HUES64 (cell line): Measurements from ENCODE around the gene CLCF1.

ENCODE experiments used
- H3K27ac ChIP-seq: 2 replicates; pipeline ENCODE4 v1.7.0; 2013; ENCODE audit warnings: low read depth, low read length, inconsistent platforms
- H3K27me3 ChIP-seq: 2 replicates; pipeline ENCODE4 v1.6.1; 2013; ENCODE audit warnings: mild to moderate bottlenecking, low read length; ENCODE audit not compliant: insufficient read depth
- H3K36me3 ChIP-seq: 2 replicates; pipeline ENCODE4 v1.6.1; 2013; ENCODE audit warnings: mild to moderate bottlenecking, low read length; ENCODE audit not compliant: insufficient read depth
- H3K4me1 ChIP-seq: 2 replicates; pipeline ENCODE4 v1.6.1; 2013; ENCODE audit warnings: mild to moderate bottlenecking, low read length, moderate library complexity; ENCODE audit not compliant: insufficient read depth
- H3K4me3 ChIP-seq: 2 replicates; pipeline ENCODE4 v1.5.1; 2013; ENCODE audit warnings: mild to moderate bottlenecking, low read length, moderate library complexity
- H3K9ac ChIP-seq: 2 replicates; pipeline ENCODE4 v1.6.1; 2013; ENCODE audit warnings: mild to moderate bottlenecking, low read depth, low read length
- H3K9me3 ChIP-seq: 2 replicates; pipeline ENCODE4 v1.6.1; 2013; ENCODE audit warnings: low read depth, low read length; ENCODE audit not compliant: insufficient read depth
- WGBS: fragments of 150-250, 120-280 bp; methylation state at CpG from one replicate; pipeline ENCODE4 v1.1.7; 2013; ENCODE audit warnings: missing lambda C conversion rate; 5-methylcytosine and 5-hydroxymethylcytosine counted together

Gene CLCF1

DNA sequence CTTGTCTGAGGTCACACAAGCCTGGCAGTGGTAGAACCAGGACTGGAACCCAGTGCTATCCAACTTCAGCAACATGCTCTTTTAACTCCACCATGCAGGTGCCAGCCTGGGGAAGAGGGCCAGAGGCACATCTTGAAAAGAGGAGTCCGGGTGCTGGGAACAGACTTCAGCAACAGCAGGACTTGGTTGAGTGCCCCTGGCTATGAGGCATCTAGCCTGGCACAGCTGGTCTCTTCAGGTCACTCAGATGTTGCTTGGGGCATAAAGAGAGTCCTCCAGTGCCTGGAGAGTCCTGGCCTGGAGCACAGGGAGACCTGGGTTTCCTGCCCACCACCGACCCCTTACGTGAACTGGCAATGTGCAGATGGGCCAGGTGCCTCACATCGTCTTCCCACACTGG is 5.1 kb upstream of the CLCF1 start:
- WGBS = 91% methylated on average over 4 of the region's 4 CpGs
- H3K4me1 ChIP-seq = peaks cover 17% of the 10 kb centered on the region
- no peak overlapping the region for H3K9ac ChIP-seq
- no peak overlapping the region for H3K27ac ChIP-seq
- no peak overlapping the region for H3K4me3 ChIP-seq
- H3K36me3 ChIP-seq = no peaks in the 10 kb centered on the region
- peaks cover 28% of the 10 kb centered on the region for H3K27me3 ChIP-seq
- H3K9me3 ChIP-seq = no peaks in the 10 kb centered on the region

DNA sequence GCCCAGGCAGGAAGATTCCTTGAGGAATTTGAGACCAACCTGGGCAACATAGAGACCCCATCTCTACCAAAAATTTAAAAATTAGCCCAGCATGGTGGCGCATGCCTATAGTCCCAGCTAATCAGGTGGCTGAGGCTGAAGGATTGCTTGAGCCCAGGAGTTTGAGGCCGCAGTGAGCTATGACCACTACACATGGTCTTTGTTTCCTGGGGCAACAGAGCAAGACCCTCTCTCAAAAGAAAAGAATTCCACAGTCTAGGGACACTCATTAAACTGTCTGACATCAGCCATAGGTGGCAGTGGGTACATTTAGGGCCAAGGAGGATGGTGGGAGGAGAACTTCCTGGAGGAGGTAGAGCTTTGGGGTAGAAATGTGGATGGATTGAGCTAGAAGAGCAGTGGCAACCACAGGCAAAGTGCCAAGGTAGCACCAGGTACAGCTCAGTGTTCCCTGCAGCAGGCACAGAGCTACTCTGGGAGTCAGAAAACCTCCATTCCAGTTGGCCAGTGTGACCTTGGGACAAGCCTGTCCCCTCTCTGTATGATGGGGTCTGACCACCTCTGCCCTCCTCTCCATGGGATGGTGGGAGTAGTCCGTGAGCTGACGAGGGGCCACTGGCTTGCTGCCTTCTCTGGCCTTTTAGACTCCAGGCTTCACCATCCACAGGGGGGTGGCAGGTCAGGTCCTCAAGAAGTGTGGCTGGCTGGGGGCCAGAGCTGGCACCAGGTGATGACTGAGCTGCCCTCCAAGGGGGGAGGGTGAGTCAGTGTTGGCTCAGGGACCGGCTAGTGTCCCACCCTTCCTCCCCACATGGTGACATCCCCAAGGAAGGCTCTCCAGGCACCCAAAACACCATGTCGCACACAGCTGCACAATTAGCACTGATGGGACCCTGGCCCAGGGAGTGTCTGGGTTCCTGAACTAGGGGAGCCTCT is 3.7 kb upstream of the CLCF1 start:
- Histone ChIP-seq H3K9me3 (no peaks in the 10 kb centered on the region), H3K4me3 (no peak overlapping the region), H3K27me3 (peaks cover 30% of the 10 kb centered on the region), H3K27ac (no peak overlapping the region), H3K36me3 (no peaks in the 10 kb centered on the region), H3K4me1 (peaks cover 18% of the 10 kb centered on the region), H3K9ac (no peak overlapping the region)
- WGBS = 89% methylated on average over 6 of the region's 6 CpGs

DNA sequence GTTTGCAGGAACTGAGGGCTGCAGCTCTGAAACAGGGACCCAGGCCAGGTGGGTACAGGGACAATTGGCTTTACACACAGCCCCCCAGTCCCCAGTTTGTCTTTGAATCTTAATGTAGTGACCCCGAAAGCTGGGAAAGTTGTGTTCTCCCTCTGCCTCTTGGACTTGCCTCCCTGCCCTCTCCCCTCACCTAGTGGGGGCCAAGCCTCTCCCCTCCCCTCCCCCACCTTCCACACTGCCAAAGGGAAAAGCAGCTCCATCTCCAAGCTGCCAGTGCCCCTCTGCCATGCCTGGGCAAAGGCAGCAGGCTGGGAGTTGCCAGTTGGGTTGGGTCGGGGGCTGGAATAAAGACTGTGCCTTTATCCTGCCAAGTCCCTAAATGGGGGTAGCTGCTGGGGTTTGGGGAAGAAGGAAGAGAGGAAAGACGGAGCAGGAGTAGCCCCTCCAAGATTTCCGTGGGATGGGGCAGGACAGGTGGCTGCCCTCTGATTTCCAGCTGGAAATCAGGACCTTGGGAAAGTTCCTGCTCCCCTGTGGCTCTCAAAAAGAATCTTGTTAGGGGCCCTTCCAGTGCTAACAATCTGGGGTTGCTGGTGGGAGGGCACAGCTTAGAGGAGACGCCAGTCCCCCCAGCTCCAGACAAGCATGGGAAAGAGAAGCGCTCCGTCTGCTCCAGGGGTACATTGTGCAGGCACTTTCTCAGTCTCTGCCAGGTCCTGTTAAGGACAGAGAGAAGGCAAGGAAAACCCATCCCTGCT is 2.8 kb upstream of the CLCF1 start:
- no peaks in the 10 kb centered on the region for H3K36me3 ChIP-seq
- no peak overlapping the region for H3K9ac ChIP-seq
- H3K27ac ChIP-seq = no peak overlapping the region
- peak overlapping the region; percentile 36 for H3K4me3 ChIP-seq
- H3K4me1 ChIP-seq = peaks cover 27% of the 10 kb centered on the region
- peaks cover 38% of the 10 kb centered on the region for H3K27me3 ChIP-seq
- no peaks in the 10 kb centered on the region for H3K9me3 ChIP-seq
- 40% methylated on average over 7 of the region's 7 CpGs for WGBS

GRCh38 chr11:67375320-67376055 is 2.1 kb upstream of the CLCF1 start:
- peaks cover 34% of the 10 kb centered on the region for H3K4me1 ChIP-seq
- no peak overlapping the region for H3K9ac ChIP-seq
- H3K36me3 ChIP-seq = no peaks in the 10 kb centered on the region
- peaks cover 45% of the 10 kb centered on the region for H3K27me3 ChIP-seq
- peak overlapping the region; percentile 36 for H3K4me3 ChIP-seq
- H3K9me3 ChIP-seq = no peaks in the 10 kb centered on the region
- H3K27ac ChIP-seq = no peak overlapping the region
- 3% methylated on average over 13 of the region's 15 CpGs for WGBS

DNA sequence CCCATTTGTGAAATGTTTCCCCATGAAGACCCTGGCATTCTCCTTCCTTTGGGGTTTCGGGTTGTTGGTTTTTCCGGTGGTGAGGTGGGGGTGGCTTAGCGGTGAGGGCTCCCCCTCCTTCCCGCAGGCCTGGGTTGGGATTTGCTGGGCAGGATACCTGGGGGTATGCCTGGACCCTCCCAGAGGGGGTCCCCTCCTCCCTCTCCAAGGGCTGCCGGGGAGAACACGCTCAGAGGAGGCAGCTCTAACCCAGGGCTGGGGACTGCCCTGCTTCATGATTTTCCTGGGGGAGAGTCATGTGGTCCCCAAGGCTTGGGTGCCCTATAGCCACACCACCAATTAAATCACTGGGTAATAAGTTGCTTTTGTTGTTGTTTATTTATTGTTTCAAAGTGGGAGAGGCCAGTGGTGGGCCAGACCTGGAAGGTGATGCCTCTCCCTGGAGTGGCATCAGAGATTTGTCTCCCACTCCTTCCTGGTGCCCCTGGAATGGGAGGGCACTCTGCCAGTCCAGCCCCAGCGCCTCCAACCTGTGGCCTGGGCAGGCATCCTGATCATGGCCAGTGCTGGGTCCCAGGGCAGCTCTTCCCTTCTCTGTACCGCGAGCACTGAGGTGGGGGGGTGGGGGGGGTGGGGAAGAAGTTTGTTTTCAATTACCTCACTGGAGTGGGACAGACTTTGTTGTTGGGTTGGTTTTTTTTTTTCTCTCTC is 1.3 kb upstream of the CLCF1 start:
- Histone ChIP-seq H3K4me1 (peaks cover 39% of the 10 kb centered on the region), H3K36me3 (no peaks in the 10 kb centered on the region), H3K9ac (peak overlapping the region; percentile 57; the same call in 1 of the 2 replicates), H3K27me3 (peaks cover 48% of the 10 kb centered on the region), H3K4me3 (peak overlapping the region; percentile 61), H3K9me3 (no peaks in the 10 kb centered on the region), H3K27ac (peak overlapping the region; percentile 75)
- WGBS = 2% methylated on average over 7 of the region's 9 CpGs

GRCh38 chr11:67373648-67374570 is 511 bp upstream of the CLCF1 start:
- H3K9me3 ChIP-seq = no peaks in the 10 kb centered on the region
- H3K4me3 ChIP-seq = peak overlapping the region; percentile 61
- 1% methylated on average over 34 of the region's 40 CpGs for WGBS
- H3K4me1 ChIP-seq = peaks cover 37% of the 10 kb centered on the region
- H3K27me3 ChIP-seq = peaks cover 54% of the 10 kb centered on the region
- H3K36me3 ChIP-seq = no peaks in the 10 kb centered on the region
- peak overlapping the region; percentile 63; the same call in 1 of the 2 replicates for H3K9ac ChIP-seq
- H3K27ac ChIP-seq = peak overlapping the region; percentile 75

- no peaks in the 10 kb centered on the region for H3K36me3 ChIP-seq
- H3K27ac ChIP-seq = peak overlapping the region; percentile 55; the same call in 1 of the 2 replicates
- H3K4me3 ChIP-seq = peak overlapping the region; percentile 61
- peaks cover 37% of the 10 kb centered on the region for H3K4me1 ChIP-seq
- H3K9ac ChIP-seq = peak overlapping the region; percentile 47; the same call in 1 of the 2 replicates
- no peaks in the 10 kb centered on the region for H3K9me3 ChIP-seq
- peaks cover 51% of the 10 kb centered on the region for H3K27me3 ChIP-seq
- WGBS = under 1% methylated on average over 78 of the region's 78 CpGs
Observed at GRCh38 chr11:67372321-67372992, 941 bp downstream of the CLCF1 start.

DNA sequence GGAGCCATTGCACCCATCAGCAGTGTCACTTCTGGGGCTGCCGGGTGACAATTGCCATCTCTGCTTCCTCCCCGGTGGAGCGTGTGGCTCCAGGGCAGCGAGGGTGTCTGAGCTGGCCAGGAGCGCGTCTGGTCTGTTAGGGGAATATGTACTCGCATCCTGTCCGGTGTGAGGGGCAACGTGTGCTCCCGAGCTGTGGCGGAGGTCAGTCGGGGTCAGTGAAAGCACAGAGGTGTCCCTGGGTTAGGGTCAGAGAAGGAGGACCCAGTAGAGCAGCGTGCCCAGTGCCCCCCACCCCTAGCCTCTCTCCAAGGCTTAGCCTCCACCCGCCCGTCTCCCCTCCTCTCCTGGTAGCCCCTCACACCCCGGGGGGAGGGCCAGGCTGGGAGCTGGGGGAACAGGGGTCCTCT is 1.5 kb downstream of the CLCF1 start:
- Histone ChIP-seq H3K36me3 (no peaks in the 10 kb centered on the region), H3K27ac (peak overlapping the region; percentile 13; the same call in 1 of the 2 replicates), H3K9ac (0 out of 2 replicates have a peak overlapping the region, but pooled peaks have one; percentile 13), H3K4me1 (peaks cover 37% of the 10 kb centered on the region), H3K27me3 (peaks cover 46% of the 10 kb centered on the region), H3K4me3 (peak overlapping the region; percentile 53), H3K9me3 (no peaks in the 10 kb centered on the region)
- 8% methylated on average over 13 of the region's 16 CpGs for WGBS

- no peak overlapping the region for H3K27ac ChIP-seq
- WGBS = 44% methylated on average over 8 of the region's 8 CpGs
Observed at GRCh38 chr11:67371189-67371910, 2.0 kb downstream of the CLCF1 start.

More at GRCh38 chr11:67371189-67371910, 2.0 kb downstream of the CLCF1 start:
- peak overlapping the region; percentile 53 for H3K4me3 ChIP-seq
- H3K4me1 ChIP-seq = peaks cover 34% of the 10 kb centered on the region
- no peaks in the 10 kb centered on the region for H3K9me3 ChIP-seq
- no peaks in the 10 kb centered on the region for H3K36me3 ChIP-seq
- peaks cover 40% of the 10 kb centered on the region for H3K27me3 ChIP-seq
- no peak overlapping the region for H3K9ac ChIP-seq
